Measurements from ENCODE around the gene SLC25A34.
A peak's percentile ranks its signal among the peaks of the same experiment; 100 is the strongest.

SLC25A34 gene

DNA sequence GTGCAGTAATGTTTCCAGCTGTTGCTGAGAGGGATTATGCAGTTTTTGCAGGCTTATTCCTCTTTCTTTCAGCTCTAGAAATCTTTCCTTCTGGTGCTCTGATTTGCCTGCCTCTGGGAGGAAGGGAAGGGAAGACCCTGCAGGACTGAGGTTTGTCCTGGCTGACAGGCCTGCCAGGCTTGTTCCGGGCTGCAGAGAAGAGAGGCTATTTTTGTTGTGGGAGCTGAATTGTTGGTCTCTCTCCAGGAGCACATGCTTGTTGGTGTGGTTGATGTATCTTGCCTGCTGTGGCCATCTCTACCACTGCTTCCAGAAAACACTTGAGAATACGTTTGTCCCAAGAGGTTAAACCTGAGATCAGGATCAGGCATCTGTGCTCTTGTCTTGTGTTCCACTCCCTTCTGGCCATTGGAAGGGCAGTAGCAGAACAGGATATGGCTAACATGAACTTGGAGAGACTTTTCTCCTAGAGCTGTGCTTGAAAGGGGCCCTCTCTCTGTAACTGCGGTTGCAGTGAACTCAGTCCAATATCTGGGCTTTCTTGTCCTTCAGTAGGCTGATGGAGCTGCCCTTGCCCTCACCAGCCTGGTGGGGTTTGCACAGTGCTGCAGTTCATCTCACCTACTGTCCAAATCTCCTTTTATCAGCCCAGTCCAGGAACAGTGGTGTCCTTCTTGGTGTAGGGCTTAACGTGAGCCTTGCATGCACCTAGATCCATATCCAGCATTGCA, 21.5 kb upstream of the SLC25A34 start:
- no peak for DNase-seq

DNA sequence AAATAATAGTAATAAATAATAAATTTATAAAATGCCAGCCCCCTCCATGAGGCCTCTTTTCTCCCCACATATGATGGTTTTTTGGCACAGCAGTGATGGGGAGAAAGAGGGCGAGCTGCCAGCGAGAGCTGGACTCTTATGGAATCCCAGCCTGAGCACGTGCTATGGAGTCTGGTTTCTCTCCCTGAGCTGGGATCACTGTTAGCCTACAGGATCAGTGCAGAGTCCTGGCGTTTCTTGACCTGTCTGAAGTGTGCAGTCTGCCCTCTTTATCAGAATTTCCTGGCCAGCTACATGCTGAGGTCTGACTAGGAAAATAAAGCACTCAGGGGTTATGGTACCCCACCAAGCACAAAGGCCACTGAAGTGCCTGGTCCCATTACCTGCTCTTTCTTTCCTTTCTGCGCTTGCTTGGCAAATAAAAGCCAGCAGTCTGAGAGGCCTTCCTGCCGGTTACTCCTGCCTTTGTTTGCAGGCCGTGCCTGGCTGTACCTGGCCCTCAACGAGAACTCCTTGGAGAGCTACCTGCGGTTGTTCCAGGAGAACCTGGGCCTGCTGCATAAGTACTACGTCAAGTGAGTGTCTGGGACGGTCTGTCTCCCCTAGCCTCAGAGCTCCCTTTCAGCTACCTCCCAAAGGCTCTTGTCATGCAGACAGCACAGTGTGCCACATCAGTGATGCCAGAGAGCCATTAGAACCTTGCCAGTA, 18.5 kb upstream of the SLC25A34 start:
- no peak for DNase-seq

DNA sequence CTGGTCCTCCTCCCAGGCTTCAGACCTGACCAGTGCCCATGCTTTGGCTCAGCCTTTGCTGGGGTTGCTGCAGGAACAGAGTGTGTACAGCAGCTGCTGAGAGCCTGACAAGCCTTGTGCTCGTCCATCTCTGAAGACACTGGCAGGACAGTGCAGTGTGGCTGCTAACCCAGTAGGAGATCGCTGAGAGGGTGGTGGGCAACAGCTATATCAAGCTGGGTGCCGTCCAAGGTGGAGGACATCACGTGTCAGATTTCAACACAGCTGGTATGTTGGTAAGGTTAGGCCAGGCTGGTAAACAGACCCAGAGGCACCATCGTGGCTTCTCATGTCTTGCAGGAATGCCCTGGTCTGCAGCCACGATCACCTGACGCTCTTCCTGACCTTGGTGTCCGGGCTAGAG, 17.9 kb upstream of the SLC25A34 start:
- DNase-seq = no peak

DNA sequence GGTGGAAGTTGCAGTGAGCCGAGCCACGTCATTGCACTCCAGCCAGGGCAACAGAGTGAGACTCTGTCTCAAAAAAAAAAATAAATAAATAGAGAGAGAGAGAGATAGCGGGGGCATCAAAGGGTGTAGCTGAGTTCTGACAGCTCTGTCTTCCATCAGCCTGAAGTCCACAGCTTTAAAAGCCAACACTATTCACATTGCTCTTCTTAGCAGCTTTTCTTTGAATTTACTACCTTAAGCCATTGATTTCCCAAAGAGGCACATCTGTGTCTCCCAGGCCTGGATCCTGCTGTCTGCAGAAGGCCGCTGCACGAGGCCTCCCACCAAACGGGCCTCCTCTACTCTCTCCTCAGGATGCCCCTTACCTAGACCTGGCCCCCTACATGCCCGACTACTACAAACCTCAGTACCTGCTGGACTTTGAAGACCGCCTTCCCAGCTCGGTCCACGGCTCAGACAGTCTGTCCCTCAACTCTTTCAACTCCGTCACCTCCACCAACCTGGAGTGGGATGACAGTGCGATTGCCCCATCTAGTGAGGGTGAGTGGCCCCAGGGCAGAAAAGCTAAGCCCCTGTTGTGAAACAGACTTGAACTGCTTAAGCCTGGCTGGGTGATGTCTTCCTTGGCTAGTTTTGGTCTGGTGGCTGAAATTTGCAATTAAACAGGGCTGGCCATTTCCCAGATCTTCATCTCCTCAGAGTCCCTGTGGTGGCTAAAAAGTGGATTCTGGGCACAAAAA, 16.5 kb upstream of the SLC25A34 start:
- no peak for DNase-seq

DNA sequence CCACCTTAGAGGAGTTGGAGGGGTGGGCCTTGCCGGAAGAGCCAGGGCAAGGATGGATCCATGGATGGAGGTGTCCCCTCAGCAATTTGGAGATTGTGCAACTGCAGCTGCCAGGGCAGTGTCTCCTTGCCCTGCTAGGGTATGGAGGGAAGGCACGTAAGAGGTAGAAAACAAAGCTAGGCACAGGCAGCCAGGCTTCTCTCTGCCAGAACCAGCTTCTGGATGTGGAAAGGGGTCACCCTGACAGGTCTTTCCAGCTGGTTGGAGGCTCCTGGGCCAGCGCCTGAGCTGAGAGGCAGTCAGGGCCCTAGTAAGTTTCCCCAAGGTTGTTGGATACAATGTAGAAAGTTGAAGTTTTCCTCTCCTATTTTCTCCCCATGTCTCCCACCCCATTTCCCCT, 15.2 kb upstream of the SLC25A34 start:
- no peak for DNase-seq

DNA sequence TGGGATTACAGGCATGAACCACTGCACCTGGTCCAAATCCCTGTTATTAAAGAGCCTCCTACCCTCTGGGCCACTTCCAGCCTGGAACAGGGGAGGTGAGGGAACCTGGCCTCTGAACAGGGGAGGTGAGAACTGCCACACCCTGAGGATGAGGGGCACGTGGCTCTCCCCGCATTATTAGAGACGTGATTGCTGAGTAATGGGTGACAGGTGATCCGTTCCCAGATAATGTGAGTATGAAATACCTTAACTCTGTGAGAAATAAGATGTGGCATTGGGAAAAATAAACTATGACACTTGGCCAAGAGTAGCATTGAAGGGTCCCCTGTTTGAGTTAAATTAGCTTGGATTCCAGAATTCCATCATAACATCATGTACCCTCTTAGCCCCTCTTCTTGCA, 13.6 kb upstream of the SLC25A34 start:
- no peak for DNase-seq

DNA sequence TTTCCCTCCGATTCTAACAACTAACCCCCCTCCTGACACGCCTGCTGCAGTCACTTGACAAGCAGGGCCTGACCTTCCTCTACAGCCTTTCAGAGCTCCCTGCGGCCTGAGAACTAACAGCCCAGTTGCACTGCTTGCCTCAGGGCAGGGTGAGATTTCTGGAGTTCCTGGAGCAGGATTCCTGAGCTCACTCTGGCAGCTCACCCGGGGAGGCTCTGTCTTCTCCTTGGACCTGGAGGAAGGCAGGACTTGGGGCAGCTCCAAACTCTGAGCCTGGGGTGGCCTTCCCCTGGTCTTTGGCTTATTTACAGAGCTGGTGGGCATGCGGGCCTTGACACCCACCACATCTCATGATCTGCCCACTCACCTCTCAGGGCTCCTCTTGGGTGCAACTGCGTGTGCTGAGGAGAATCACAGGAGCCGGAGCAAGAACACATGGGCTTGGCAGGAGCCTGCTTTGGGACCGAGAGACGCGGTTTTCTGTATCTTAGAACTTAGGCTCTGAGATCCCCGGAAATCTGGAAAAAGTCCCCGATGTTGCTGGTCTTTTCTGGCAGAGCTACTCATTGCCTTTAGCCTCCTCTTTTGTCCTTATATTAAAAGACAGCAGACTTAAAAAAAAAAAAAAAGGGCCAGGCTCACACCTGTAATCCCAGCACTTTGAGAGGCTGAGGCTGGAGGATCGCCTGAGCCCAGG, 13.1 kb upstream of the SLC25A34 start:
- no peak for DNase-seq

DNA sequence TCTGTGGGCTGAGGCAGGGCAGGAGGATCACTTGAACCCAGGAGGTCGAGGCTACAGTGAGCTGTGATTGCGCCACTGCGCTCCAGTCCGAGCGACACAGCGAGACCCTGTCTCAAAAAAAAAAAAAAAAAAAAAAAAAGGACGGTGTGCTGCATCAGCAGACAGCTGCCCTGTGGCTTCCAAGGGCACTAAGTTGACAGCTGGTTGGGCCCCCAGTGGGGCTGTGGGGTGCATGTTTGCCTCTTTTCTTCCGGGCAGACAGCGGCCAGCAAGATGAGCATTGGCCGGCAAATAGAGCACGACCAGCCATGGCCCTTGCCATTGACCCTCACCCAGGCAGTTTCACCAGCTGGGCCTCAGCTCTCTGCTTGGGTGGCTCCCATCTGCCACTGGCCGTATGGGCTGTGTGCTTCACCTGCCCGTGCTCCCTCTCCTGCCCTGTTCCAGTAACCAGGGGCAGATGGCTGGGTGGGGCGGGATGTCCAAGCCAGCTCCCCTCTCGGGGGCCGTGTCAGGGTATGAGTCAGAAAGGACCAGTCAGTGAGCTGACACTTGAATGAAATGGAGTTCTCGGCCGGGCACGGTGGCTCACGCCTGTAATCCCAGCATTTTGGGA, 12.3 kb upstream of the SLC25A34 start:
- no peak for DNase-seq

DNA sequence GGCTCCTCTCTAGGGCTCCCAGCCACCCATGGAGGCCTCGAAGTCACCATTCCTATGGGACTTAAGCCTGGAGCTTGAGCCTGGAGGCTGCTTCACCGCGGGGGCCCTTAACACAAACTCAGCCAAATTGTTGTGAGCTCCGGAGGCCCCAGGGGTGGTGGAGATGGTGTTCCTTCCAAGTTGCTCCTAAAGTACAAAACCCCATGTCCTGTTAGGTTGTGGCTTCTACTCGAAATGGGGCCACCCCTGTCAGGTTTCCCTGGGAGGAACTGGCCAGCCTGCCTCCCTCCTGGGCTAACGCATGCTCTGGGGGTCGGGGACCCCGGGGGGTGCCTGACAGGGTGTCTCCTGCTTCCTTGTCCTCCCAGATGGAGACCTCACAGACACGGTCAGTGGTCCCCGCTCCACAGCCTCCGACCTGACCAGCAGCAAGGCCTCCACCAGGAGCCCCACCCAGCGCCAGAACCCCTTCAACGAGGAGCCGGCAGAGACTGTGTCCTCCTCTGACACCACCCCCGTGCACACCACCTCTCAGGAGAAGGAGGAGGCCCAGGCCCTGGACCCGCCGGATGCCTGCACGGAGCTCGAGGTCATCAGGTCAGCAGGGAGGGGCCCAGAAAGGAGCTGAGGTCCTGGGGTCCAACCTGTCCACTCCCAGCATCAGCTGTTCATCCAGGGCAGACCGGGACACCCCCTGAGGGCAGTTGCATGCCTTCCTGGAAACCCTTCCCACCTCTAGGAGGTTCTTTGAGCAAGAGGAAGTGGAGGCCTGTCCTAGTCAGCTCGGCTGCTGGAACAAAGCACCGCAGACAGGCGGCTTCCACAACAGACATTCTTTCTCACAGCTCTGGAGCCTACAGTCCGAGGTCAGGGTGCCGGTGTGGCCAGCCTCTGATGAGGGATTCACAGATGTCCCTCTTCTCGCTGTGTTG, 10.8 kb upstream of the SLC25A34 start:
- DNase-seq = no peak

DNA sequence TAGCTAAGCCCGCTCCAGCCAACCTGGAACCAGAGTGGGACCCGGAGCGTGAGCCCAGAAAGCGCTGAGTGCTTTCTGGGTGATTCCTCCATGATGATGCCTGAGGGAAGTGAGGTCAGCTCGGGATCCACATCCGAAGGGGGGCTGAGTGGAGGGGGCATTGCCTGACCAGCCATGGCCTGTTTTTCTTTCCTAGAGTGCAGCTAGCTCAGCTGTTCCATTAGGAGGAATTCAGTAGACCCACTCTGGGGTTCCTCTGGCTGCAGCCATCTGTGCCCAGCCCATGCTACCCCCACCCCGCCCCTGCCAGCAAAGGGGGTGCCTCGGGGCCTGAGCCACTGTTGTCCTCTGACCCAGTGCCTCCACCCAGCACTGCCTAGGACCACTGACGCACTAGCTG, 9.6 kb upstream of the SLC25A34 start:
- DNase-seq = no peak

DNA sequence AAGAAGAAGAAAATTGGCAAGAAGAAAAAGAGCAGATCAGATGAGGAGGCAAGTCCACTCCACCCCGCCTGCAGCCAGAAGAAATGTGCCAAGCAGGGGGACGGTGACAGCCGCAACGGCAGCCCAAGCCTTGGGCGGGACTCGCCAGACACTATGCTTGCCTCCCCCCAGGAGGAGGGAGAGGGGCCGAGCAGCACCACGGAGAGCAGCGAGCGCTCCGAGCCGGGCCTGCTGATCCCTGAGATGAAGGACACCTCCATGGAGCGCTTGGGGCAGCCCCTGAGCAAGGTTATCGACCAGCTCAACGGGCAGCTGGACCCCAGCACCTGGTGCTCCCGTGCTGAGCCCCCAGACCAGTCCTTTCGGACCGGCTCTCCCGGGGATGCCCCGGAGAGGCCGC, 9.0 kb upstream of the SLC25A34 start:
- DNase-seq = no peak

DNA sequence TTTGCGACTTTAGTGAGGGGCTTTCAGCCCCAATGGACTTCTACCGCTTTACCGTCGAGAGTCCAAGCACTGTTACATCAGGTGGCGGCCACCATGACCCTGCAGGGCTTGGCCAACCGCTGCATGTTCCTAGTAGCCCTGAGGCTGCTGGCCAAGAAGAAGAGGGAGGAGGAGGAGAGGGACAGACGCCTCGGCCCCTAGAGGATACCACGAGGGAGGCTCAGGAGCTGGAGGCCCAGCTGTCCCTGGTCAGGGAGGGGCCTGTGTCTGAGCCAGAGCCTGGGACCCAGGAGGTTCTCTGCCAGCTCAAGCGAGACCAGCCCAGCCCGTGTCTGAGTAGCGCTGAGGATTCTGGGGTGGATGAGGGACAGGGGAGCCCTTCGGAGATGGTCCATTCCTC, 8.6 kb upstream of the SLC25A34 start:
- DNase-seq = no peak

DNA sequence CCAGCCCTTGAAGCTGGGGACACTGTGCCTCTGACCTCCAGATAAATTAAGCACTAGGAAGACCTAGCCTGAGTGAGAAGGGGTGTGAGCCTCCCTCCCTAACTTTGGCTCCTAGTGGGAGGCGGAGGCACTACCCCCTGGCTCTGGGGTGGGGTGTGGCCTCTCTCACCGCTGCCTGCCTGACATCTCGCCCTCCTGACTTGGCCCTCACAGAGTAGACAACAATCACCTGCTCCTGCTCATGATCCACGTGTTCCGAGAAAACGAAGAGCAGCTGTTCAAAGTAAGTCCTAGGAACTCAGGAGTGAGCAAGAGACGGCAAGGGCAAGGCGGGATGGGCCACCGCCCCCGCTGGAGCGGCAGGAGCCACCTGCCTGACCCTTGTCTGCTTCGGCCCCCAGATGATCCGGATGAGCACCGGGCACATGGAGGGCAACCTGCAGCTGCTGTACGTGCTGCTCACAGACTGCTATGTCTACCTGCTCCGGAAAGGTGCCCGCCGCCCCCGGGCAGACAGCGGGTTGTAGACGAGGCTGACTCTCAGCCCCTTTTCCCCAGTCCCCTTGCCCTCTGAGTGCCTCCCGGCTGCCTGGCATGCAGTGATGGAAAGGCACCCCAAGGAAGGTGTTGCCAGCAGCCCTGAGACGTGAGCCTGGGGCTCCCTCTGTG, 8.1 kb upstream of the SLC25A34 start:
- DNase-seq = no peak

DNA sequence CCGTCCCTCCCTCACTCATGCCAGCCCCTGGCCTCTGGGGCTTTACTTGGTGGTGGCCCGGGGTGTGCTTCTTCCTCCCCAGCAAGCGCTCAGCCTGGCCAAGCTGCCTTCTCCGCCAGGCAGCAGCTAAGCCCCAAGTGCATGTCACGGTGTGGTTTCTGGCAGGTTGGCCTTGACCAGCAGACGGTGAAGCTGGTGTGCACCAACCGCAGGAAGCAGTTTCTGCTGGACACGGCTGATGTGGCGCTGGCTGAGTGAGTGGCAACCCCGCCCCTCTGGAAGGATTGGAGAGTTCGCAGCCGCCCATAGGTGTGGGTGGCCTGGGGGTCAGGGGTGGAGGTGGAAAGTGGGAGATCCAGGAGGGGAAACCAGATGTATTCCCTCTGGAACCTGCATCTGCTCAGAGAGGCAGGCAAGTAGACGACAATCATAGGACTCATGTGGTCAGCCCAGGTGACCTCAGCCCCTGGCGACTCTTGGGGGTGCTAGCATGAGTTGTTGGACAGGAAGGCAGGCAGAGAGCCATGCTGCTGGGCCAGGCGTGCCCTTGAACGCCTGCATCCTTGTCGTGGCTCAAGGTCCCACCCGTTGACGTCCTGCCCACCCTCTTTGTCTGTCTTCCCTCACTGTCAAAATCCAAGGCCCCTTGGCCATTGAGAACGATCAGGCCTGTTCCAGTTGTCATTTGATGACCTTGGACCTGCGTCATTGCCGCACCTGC, 7.0 kb upstream of the SLC25A34 start:
- no peak for DNase-seq

DNA sequence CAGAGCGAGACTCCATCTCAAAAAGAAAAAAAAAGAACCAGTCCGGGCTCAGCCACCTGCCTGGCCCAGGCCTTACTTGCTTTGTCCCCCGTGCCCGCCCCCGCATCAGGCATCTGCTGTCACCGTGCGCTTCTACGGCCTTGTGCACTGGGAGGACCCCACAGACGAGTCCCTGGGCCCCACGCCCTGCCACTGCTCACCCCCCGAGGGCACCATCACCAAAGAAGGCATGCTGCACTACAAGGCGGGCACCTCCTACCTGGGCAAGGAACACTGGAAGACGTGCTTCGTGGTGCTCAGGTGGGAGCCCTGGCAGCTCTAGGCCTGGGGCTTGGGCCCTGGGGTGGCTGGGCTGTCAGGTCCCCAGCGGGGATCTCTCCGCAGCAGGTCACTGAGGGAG, 5.6 kb upstream of the SLC25A34 start:
- DNase-seq = no peak

DNA sequence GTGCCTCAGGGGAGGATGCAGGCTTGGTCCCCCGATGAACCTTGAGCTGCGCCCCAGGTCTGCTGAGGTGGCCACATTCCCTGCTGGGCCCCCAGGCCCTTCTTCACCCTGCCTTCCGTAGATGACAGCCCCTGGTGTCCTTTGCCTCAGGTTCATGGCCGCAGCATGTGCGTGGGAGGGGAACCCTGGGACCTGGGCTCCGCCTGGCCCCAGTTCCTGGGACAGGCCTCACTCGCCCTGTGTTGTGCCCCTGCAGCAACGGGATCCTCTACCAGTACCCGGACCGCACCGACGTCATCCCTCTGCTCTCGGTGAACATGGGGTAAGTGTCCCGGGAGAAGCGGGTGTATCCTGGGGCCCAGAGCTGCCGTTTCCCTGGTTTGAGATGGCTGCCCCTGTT, 5.1 kb upstream of the SLC25A34 start:
- DNase-seq = no peak

DNA sequence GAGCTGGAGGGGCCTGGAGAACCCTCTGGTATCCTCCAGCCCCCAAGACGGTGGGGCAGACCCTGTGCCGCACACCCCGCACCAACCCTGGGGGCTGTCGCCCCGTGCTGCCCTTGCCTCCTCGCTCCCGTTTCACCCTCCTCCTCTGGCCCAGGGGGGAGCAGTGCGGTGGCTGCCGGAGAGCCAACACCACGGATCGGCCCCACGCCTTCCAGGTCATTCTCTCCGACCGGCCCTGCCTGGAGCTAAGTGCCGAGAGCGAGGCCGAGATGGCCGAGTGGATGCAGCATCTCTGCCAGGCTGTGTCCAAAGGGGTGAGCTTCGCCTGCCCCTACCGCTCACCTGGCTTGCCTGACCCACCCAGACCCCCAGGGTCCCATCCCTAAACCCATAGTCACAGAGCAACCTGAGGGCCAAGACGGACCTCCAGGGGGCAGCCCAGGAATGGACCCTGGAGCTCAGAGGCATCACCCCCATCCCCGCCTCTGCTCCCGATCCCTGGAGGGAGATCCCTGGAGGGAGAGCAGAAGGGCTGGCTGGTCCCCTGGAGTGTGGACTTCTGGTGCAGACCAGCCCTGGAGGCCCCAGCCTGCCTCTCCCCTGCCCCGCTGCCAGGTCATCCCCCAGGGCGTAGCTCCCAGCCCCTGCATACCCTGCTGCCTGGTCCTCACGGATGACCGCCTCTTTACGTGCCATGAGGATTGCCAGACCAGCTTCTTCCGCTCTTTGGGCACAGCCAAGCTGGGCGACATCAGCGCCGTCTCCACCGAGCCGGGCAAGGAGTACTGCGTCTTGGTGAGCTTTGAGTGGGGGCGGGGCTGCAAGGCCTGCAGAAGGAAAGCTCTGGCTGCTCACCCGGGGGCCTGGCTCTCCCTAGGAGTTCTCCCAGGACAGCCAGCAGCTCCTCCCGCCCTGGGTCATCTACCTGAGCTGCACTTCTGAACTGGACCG, 4.0 kb upstream of the SLC25A34 start:
- no peak for DNase-seq

DNA sequence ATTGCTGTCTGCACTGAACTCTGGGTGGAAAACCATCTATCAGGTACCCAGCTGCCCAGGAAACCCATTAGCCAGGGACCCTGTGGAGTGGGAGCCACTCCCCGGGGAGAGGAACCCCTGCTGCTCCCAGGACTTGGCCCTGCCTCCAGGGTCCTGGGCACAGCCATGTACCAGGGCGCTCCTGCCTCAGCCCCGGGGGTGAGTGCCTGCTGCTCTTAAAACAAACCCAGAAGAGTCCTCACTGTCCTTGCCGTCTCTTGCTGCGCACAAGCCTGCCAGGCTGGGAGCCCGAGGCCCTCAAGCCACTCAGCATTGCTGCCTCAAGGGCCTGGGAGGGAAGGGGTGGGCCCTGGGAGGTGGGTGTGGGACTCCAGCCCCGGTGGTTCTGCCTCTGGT, 3.4 kb upstream of the SLC25A34 start:
- peak; percentile 53 for DNase-seq

DNA sequence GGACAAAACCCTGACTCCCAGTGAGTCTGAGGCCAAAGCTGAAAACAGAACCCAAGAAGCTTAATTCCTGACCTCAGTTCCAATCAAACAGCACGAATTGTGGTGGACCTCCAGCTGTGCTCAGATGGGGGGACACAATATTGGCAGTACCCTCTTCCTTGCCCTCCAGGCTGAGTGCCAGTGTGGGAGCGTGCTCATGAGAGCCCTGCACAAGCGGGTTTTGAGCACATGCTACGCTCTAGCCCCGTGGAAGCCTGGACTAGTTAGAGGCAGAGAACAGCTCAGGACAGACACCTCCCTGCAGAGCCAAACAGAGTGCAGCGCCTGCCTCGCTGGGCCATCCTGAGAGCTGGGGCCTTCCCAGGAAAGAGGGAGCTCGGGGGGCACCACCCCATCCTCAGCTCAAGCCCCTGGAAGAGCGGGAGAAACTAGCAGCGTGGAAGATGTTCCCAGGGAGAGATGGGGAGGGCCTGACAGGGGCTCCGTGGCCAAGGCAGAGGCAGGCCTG, 2.8 kb upstream of the SLC25A34 start:
- no peak for DNase-seq
